LNCAP (cell line): ENCODE results near the gene CCDC54.

ENCODE experiments used
- CTCF ChIP-seq: fragments of 450-650 bp; IDR thresholded peaks from 2 replicates; pipeline ENCODE4 v1.5.1; 2017; ENCODE audit warnings: mild to moderate bottlenecking

Gene CCDC54

GRCh38 chr3:107421170-107421792 lies 44.0 kb downstream of the CCDC54 start:
- peak; percentile 66 for TF ChIP-seq CTCF

- no peak for TF ChIP-seq CTCF
Measured at GRCh38 chr3:107421881-107422280, 44.6 kb downstream of the CCDC54 start.

- TF ChIP-seq CTCF: no peak
Measured at GRCh38 chr3:107425033-107425432, 47.8 kb downstream of the CCDC54 start.

- no peak for TF ChIP-seq CTCF
Measured at GRCh38 chr3:107426223-107426622, 49.0 kb downstream of the CCDC54 start.
